GM10248 (cell line): ENCODE measurements around the gene ADIPOR2.

ENCODE experiments used
- CTCF ChIA-PET: fragments of 300-600 bp; sonication (Branson Sonifier 250); formaldehyde crosslinking; extraction: SDS; loops from one replicate; lab custom pipeline; 2021; ENCODE audit warnings: antibody characterized with exemption; lab: Yijun Ruan, JAX
- POLR2A ChIA-PET: fragments of 350-650 bp; sonication (Branson Sonifier 250); formaldehyde crosslinking; extraction: SDS; loops from one replicate; lab custom pipeline; 2020; ENCODE audit warnings: antibody characterized with exemption; lab: Yijun Ruan, JAX
- DNase-seq: peaks from one replicate; pipeline ENCODE4 v3.0.0; 2012; ENCODE audit errors: extremely low spot score
- TF ChIP-seq, protein P1 (sequence below): IDR thresholded peaks from 2 replicates; pipeline ENCODE4 v1.5.1; 2012; ENCODE audit warnings: mild to moderate bottlenecking, low read depth; ENCODE audit errors: extremely low read depth, missing control alignments, control extremely low read depth

The ADIPOR2 gene

DNA sequence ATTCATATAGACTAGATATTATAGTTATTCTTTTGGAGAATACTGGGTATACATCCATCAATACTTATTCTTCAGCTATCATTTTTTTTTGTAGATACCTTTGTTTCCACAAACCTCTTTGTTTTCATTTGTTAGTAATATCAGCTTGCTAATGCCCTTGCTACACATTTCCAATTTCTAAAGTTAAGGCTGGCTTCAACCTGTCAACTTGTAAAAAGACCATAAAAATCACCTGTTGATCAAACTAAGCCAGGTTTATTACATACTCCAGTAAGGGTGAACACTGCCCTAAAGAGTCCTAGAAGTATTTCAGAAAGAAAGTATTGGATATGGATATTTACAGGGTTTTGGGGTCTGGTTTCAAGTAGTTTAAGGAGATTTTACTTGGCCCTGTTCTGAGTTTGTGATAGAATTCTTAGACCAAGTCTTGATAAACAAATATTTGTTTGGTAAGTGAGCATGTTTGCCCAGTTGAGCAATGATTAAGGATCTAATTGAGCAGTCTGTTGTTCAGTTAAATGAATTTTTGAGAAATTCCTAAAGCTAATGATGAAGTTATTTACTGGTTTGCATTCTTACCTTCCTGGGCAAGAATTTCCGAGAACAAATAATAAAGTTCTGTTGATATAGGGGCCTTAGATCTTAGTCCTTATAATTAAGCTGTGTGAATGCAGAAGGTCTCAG lies 76.7 kb downstream of the ADIPOR2 start:
- DNase-seq: no peak
- ChIA-PET CTCF (interaction anchor here (1.4 to 3.3 kb wide), 7 partner anchors 8 to 172 kb away, joined by 3 to 15 read pairs (median 7); no protein-coding TSS in a partner anchor), POLR2A (no interaction called here)
- TF ChIP-seq, protein P1, sequence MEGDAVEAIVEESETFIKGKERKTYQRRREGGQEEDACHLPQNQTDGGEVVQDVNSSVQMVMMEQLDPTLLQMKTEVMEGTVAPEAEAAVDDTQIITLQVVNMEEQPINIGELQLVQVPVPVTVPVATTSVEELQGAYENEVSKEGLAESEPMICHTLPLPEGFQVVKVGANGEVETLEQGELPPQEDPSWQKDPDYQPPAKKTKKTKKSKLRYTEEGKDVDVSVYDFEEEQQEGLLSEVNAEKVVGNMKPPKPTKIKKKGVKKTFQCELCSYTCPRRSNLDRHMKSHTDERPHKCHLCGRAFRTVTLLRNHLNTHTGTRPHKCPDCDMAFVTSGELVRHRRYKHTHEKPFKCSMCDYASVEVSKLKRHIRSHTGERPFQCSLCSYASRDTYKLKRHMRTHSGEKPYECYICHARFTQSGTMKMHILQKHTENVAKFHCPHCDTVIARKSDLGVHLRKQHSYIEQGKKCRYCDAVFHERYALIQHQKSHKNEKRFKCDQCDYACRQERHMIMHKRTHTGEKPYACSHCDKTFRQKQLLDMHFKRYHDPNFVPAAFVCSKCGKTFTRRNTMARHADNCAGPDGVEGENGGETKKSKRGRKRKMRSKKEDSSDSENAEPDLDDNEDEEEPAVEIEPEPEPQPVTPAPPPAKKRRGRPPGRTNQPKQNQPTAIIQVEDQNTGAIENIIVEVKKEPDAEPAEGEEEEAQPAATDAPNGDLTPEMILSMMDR: no peak

DNA sequence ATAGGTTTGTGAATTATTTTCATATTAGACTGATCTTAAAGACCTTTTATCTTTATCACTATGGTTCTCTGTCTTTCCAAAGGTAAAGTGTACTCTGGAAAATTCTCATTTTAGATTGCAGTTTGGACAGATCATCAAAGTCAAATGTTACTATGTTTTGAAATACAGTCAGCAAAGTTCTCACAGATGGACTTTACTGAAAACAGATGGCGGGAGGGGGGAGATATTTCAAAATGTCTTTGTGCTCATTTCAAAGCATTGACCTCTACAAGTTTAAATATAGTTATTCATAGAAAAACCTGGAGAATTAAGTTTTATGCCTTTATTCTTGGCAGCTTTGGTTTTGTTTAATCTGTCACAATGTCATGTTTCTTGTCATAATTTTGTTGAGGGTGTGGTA lies 77.7 kb downstream of the ADIPOR2 start:
- TF ChIP-seq, protein P1: no peak
- CTCF ChIA-PET: interaction anchor here (3.2 to 3.3 kb wide), 2 partner anchors 8 to 171 kb away, joined by 10 to 15 read pairs; no protein-coding TSS in a partner anchor
- no peak for DNase-seq
- POLR2A ChIA-PET: no interaction called here

DNA sequence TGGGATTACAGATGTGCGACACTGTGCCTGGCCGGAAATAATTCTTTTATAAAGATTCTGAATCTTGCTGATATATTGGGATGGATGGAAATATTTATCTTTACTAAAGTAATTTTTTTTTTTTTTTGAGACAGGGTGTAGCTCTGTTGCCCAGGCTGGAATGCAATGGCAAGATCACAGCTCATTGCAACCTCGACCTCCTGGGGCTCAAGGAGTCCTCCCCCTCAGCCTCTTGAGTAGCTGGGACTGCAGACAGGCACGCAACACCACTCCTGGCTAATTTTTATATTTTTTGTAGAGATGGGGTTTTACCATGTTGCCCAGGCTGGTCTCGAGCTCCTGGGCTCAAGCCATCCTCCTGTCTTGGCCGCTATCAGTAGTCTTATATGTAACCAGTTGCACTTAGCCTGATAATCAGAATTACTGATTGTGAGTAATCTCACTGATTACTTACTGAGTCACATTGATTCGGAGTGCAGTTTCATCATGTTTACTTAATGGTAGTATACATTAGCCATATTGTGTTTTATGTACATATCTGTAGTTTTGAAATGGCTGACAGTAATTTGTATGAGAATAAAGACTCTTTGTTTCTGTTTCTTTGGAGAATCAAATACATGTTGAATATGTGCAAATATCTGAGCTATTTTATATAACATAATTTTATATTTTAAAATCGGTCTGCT lies 79.1 kb downstream of the ADIPOR2 start:
- TF ChIP-seq, protein P1: no peak
- no peak for DNase-seq
- CTCF ChIA-PET: interaction anchor here (1.0 to 2.1 kb wide), 4 partner anchors 10 to 115 kb away, joined by 3 to 11 read pairs (median 5); no protein-coding TSS in a partner anchor
- POLR2A ChIA-PET: no interaction called here

DNA sequence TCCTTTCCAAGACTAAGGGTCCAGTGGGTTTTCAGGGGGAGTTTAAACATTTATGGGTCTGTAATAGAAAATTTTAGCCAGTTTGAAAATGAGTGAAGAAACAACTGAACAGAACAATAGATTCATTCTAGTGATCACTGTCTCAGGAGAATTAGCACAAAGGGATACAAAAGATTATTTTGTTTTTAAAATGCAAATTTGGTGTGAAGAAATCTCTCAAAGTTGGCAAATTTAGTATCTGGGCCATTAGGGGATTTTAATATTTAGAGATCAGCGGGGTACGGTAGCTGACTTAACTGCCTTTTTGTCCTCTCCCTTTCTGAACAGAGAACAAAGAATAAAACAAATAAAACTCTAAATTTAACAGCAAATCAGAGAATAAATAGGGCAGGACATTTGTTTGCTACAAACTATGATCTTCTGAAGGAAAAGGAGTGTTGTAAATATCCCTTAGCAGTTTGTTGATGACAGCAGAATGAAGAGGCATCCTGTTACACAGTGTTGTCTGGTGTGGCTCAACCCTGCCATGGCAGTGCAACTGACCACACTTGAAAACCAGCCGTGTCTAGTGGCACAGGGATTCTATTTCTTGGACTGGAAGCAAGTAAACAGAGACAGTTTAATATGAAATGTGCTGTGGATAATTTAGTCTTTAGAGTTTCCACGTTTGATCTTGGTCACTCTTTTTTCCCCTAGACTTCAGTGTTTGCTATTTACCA lies 83.2 kb downstream of the ADIPOR2 start:
- CTCF ChIA-PET: interaction anchor here (1.3 to 4.4 kb wide), 3 partner anchors 8 to 166 kb away, joined by 7 to 19 read pairs (median 7); no protein-coding TSS in a partner anchor
- POLR2A ChIA-PET: no interaction called here
- TF ChIP-seq, protein P1: no peak
- no peak for DNase-seq

DNA sequence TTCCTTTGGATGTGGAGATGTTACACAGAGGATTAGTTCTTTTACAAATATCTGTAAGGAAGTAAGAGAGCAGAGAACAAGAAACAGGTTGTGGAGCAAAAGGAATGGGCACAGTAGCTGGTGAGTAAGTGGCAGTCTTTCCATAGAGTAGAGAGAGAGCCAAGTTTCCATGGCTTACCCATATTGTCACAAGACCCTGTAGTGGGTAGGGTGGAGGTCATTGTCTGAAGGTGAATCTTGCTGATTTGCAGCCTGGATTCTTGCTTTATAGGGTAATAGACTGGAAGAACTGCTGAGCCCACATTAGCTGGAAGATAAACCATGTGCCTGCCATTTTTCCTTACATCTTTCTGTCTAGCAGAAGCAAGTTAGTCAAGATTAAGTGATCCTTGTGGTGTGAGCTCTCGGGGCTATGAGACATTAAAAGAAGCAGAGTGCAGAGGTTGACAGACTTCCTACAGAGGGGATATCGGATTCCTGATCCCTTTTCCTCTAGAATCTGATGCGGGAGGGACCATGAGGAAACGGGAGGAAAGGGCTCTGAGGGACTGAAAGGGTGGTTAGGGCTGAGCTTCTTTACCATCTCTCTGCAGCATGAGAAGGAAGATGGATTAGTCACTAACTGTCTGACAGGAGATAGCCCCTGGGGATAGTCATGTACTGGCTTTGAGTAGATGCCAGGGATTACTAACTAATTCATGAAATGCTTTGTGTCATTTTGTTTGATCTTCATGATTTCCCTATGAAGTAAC lies 85.5 kb downstream of the ADIPOR2 start:
- ChIA-PET CTCF (interaction anchor here (0.6 to 4.4 kb wide), 8 partner anchors 9 to 142 kb away, joined by 3 to 19 read pairs (median 3); no protein-coding TSS in a partner anchor), POLR2A (no interaction called here)
- TF ChIP-seq, protein P1: no peak
- DNase-seq: no peak
